Stimulated activated effector memory CD8-positive, alpha-beta T cell treated with anti-CD3 and anti-CD28 coated beads, Interleukin-12 subunit alpha, Interleukin-12 subunit beta, amount 100 ng/mL, for 72 hours (primary cell): ENCODE results near the gene GPHA2.

Experiments
- ATAC-seq: fragments of 150-1000 bp; cut with Tn5 transposase; 2 replicates; pipeline ENCODE4 v1.10.0; 2021
- DNase-seq, 2 donors: peaks; one replicate each; pipeline ENCODE4 v3.0.0; 2021 to 2022; ENCODE audit warnings: low spot score in 2 of 2
- H3K27ac Mint-ChIP-seq: one replicate; pipeline ENCODE4 v1.8.0; 2022; ENCODE audit warnings: mild to moderate bottlenecking, mixed read lengths
- H3K36me3 Mint-ChIP-seq: one replicate; pipeline ENCODE4 v1.8.0; 2022; ENCODE audit warnings: mild to moderate bottlenecking, mixed read lengths
- H3K4me1 Mint-ChIP-seq: one replicate; pipeline ENCODE4 v1.8.0; 2022; ENCODE audit warnings: mixed read lengths
- H3K4me3 Mint-ChIP-seq: one replicate; pipeline ENCODE4 v1.8.0; 2022; ENCODE audit warnings: mild to moderate bottlenecking, mixed read lengths
- H3K9me3 Mint-ChIP-seq: one replicate; pipeline ENCODE4 v1.8.0; 2022; ENCODE audit warnings: mixed read lengths

The GPHA2 gene

GRCh38 chr11:64934682-64935358 is 873 bp downstream of the GPHA2 start:
- Mint-ChIP-seq H3K9me3 (no peaks in the 10 kb centered on the region), H3K27ac (no peak overlapping the region), H3K4me1 (no peaks in the 10 kb centered on the region), H3K4me3 (no peak overlapping the region), H3K36me3 (peaks cover 45% of the 10 kb centered on the region)
- ATAC-seq (no peak), DNase-seq (no peak)

- H3K36me3 Mint-ChIP-seq, result peaks cover 52% of the 10 kb centered on the region
- no peaks in the 10 kb centered on the region for H3K9me3 Mint-ChIP-seq
- no peak for DNase-seq
- no peak overlapping the region for H3K27ac Mint-ChIP-seq
- H3K4me3 Mint-ChIP-seq, result no peak overlapping the region
- ATAC-seq, result no peak
- H3K4me1 Mint-ChIP-seq, result no peaks in the 10 kb centered on the region
These were observed 1.6 kb downstream of the GPHA2 start for GRCh38 chr11:64933935-64934681.

- ATAC-seq (no peak), DNase-seq (no peak)
- Mint-ChIP-seq H3K4me1 (no peaks in the 10 kb centered on the region), H3K9me3 (no peaks in the 10 kb centered on the region), H3K27ac (peak overlapping the region; percentile 21), H3K36me3 (peaks cover 58% of the 10 kb centered on the region), H3K4me3 (no peak overlapping the region)
These were observed 2.3 kb downstream of the GPHA2 start for GRCh38 chr11:64933213-64933934.

DNA sequence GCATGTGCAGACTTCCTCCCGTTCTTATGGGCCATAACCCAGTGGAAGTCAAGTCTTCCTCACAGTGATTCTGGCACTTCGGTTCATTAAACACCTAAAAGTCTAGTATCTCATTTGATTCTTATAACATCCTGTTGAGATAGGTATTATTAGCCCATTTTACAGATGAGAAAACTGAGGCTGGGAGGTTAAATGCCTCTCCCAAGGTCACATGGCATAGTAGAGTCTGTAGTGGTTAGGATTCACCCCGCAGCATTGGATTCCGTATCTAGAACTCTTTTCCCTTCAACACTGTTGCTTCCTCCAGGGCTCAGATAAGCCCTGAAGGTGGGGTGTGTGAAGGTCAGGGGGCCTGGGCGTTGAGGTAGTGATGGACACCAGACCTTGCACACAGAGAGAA is 3.4 kb downstream of the GPHA2 start:
- no peaks in the 10 kb centered on the region for H3K4me1 Mint-ChIP-seq
- DNase-seq (no peak), ATAC-seq (no peak)
- H3K27ac Mint-ChIP-seq, result no peak overlapping the region
- H3K4me3 Mint-ChIP-seq, result no peak overlapping the region
- H3K36me3 Mint-ChIP-seq, result peaks cover 66% of the 10 kb centered on the region
- H3K9me3 Mint-ChIP-seq, result no peaks in the 10 kb centered on the region

- no peak overlapping the region for H3K27ac Mint-ChIP-seq
- peaks cover 1% of the 10 kb centered on the region for H3K4me1 Mint-ChIP-seq
- H3K36me3 Mint-ChIP-seq, result peaks cover 66% of the 10 kb centered on the region
These were observed 4.4 kb downstream of the GPHA2 start for GRCh38 chr11:64931290-64931689.

GRCh38 chr11:64930340-64930739 is 5.4 kb downstream of the GPHA2 start:
- Mint-ChIP-seq H3K4me3 (no peak overlapping the region), H3K9me3 (no peaks in the 10 kb centered on the region), H3K27ac (no peak overlapping the region), H3K4me1 (peaks cover 8% of the 10 kb centered on the region), H3K36me3 (peaks cover 66% of the 10 kb centered on the region)
- DNase-seq (no peak), ATAC-seq (no peak)

More at GRCh38 chr11:64931290-64931689, 4.4 kb downstream of the GPHA2 start:
- no peak overlapping the region for H3K4me3 Mint-ChIP-seq
- DNase-seq (no peak), ATAC-seq (no peak)
- no peaks in the 10 kb centered on the region for H3K9me3 Mint-ChIP-seq

GRCh38 chr11:64929625-64930024 is 6.1 kb downstream of the GPHA2 start:
- H3K4me3 Mint-ChIP-seq, result no peak overlapping the region
- H3K36me3 Mint-ChIP-seq, result peaks cover 63% of the 10 kb centered on the region
- H3K9me3 Mint-ChIP-seq, result no peaks in the 10 kb centered on the region
- DNase-seq (no peak), ATAC-seq (no peak)
- H3K27ac Mint-ChIP-seq, result no peak overlapping the region
- H3K4me1 Mint-ChIP-seq, result peaks cover 13% of the 10 kb centered on the region

- Mint-ChIP-seq H3K9me3 (no peaks in the 10 kb centered on the region), H3K4me3 (no peak overlapping the region), H3K27ac (no peak overlapping the region), H3K36me3 (peaks cover 62% of the 10 kb centered on the region), H3K4me1 (peaks cover 19% of the 10 kb centered on the region)
- no peak for DNase-seq
- ATAC-seq, result no peak
These were observed 6.7 kb downstream of the GPHA2 start for GRCh38 chr11:64928957-64929356.

GRCh38 chr11:64926689-64927088 is 9.0 kb downstream of the GPHA2 start:
- no peak overlapping the region for H3K4me3 Mint-ChIP-seq
- DNase-seq, result no peak
- no peaks in the 10 kb centered on the region for H3K9me3 Mint-ChIP-seq
- H3K27ac Mint-ChIP-seq, result peak overlapping the region; percentile 61
- H3K36me3 Mint-ChIP-seq, result peaks cover 45% of the 10 kb centered on the region
- H3K4me1 Mint-ChIP-seq, result peaks cover 23% of the 10 kb centered on the region
- no peak for ATAC-seq

DNA sequence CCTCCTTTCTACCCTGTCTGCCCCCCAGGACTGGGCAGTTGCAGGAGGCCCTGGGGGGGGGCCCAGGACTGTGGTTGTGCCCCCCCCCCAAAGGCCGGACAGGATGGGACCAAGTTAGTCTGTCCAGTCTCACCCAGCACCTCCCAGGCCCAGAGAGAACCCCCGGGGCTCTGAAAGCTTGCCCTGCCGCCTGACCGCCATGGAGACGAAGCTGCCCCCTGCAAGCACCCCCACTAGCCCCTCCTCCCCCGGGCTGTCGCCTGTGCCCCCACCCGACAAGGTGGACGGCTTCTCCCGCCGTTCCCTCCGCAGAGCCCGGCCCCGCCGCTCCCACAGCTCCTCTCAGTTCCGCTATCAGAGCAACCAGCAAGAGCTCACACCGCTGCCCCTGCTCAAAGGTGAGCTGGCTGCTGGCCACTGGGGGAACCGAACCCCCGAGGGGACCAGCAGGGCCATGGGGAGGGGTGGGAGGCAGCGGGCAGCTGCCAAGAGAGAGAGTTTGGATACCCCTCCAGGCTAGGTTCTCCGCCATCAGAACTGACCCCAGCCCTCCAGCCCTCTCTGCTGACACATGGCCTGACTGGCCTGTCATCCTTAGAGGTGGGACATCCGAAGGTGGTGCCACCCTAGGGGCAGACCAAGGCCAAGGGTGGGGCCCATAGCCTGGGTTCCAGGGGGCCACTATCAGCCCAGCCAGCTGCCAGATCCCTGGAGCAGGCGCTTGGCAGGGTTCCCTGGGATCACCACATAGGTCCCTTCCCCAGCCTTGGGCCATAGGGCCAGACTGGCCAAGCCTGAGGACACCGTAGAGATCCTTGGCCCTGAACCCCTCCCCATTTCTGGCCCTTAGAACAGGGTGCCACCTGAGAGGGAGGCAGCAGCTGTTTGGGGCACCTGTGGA is 9.9 kb downstream of the GPHA2 start:
- Mint-ChIP-seq H3K9me3 (no peaks in the 10 kb centered on the region), H3K4me3 (peak overlapping the region; percentile 95), H3K4me1 (peaks cover 23% of the 10 kb centered on the region), H3K36me3 (peaks cover 36% of the 10 kb centered on the region), H3K27ac (peak overlapping the region; percentile 99)
- no peak for DNase-seq
- ATAC-seq, result no peak

DNA sequence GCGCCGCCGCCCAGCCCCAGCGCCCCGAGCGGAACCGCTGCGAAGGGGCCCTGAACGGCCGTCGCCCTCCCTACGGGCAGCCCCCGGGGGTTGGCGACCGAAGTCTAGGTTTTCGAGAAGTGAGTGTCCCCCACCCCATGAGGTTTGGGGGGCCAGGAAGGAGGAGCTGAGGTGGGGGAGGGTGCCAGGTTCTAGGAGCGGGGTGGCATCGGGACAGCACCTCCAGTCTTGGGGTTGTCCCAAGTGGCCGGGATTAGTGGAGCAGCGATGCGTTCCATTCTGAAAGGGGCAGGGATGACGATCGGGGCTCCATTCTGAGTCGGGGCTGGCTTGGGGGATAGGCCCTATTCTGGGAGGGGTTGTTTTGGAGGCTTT is 10.8 kb downstream of the GPHA2 start:
- peaks cover 27% of the 10 kb centered on the region for H3K36me3 Mint-ChIP-seq
- H3K9me3 Mint-ChIP-seq, result no peaks in the 10 kb centered on the region
- ATAC-seq, result no peak
- DNase-seq, result no peak
- peaks cover 23% of the 10 kb centered on the region for H3K4me1 Mint-ChIP-seq
- H3K4me3 Mint-ChIP-seq, result peak overlapping the region; percentile 95
- peak overlapping the region; percentile 99 for H3K27ac Mint-ChIP-seq

GRCh38 chr11:64923944-64924909 is 11.5 kb downstream of the GPHA2 start, which contains the start of gene PPP2R5B:
Gene PPP2R5B (plus strand): TSS chr11:64924689. CDS start chr11:64925735, 1,046 bp downstream.
- Mint-ChIP-seq H3K4me3 (peak within 1 kb of the TSS; percentile 95), H3K4me1 (peaks cover 23% of the 10 kb centered on the region), H3K36me3 (peaks cover 21% of the 10 kb centered on the region), H3K9me3 (no peaks in the 10 kb centered on the region), H3K27ac (peak within 1 kb of the TSS; percentile 99)
- DNase-seq (peak; percentile 81 to 93), ATAC-seq (peak; percentile 96)

DNA sequence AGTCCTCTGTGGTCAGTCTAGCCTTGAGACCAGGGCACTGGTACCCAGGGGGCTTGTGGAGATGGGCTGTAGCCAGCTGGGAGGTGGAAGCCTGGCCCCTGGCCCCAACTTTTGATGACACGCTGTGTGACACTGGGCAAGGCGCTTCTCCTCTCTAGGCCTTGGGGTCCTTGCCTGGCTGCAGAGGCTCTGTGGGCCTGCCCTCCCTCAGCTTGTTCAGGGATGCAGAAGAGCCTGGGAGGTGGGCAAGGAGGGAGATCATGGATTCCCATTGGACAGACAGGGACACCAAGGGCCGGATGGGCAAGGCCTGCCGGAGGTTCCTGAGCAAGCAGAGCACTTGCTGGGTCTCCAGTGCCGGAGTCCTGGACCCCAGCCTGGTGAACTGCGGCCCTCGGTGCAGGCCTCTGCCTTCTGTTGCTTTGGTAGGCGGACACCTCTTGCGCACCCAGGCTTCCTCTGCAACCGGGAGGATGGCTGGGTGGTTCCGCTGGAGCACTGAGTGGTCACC is 12.5 kb downstream of the GPHA2 start:
- DNase-seq (no peak), ATAC-seq (no peak)
- peaks cover 23% of the 10 kb centered on the region for H3K4me1 Mint-ChIP-seq
- H3K36me3 Mint-ChIP-seq, result peaks cover 12% of the 10 kb centered on the region
- no peaks in the 10 kb centered on the region for H3K9me3 Mint-ChIP-seq
- H3K4me3 Mint-ChIP-seq, result peak overlapping the region; percentile 95
- peak overlapping the region; percentile 99 for H3K27ac Mint-ChIP-seq

DNA sequence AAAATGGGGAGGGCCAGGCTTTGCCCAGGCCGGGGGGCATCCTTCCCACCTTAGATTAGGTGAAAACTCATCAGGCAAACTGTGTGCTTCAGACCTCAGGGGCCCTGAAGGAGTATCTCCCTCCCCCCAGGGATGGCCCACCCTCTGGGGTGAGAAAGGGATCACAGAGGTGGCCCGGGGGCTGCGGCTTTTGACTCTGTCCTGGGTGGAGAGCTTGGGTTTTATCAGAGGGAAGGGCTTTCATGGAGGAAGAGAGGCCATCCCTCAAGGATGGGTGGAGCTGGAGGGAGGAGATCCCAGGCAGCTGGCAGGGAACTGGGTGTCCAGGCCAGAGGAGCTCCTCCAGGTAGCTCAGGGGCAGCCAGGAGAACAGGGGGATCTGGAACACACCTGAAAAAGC is 14.3 kb downstream of the GPHA2 start:
- H3K9me3 Mint-ChIP-seq, result no peaks in the 10 kb centered on the region
- H3K4me1 Mint-ChIP-seq, result peaks cover 32% of the 10 kb centered on the region
- DNase-seq (no peak), ATAC-seq (no peak)
- no peak overlapping the region for H3K4me3 Mint-ChIP-seq
- no peak overlapping the region for H3K27ac Mint-ChIP-seq
- peaks cover 16% of the 10 kb centered on the region for H3K36me3 Mint-ChIP-seq
